ENCODE measurements around the gene UNC45A. TPM values are rescaled to one million over a fixed set of nuclear protein-coding genes. Genes with fewer than 3 reads are reported as not detected.
"Not testable (repeated sequence)": the region's sequence is repeated elsewhere in the genome, so short reads cannot be mapped to it uniquely, and the experiment has no call there.

UNC45A gene
- total RNA-seq, 4 donors from 2014 or later, result 42.8 to 89.5 (median 65.4) TPM

- Histone ChIP-seq H3K27ac (no peak overlapping the region), H3K4me3 (no peak overlapping the region), H3K9me3 (no peaks in the 10 kb centered on the region), H3K27me3 (no peaks in the 10 kb centered on the region), H3K4me1 (no peaks in the 10 kb centered on the region), H3K36me3 (no peaks in the 10 kb centered on the region)
- TF ChIP-seq CTCF (IDR thresholded peaks at IDR 0.05) (no peak), POLR2A (IDR thresholded peaks at IDR 0.05) (no peak)
- intact Hi-C loops (cut with DNase I; ENCODE audit: low total_unique reads), result no loop called here
- no peak for DNase-seq
Measured at GRCh38 chr15:90892498-90893174, 42.4 kb upstream of the UNC45A start.

- TF ChIP-seq CTCF (IDR thresholded peaks at IDR 0.05) (no peak), POLR2A (IDR thresholded peaks at IDR 0.05) (no peak)
- Histone ChIP-seq H3K9me3 (no peaks in the 10 kb centered on the region), H3K36me3 (no peaks in the 10 kb centered on the region), H3K4me3 (no peak overlapping the region), H3K27ac (no peak overlapping the region), H3K4me1 (no peaks in the 10 kb centered on the region), H3K27me3 (no peaks in the 10 kb centered on the region)
- intact Hi-C loops (cut with DNase I; ENCODE audit: low total_unique reads), result no loop called here
- no peak for DNase-seq
Measured at GRCh38 chr15:90893175-90894090, 41.7 kb upstream of the UNC45A start.

GRCh38 chr15:90895571-90896117 lies 39.4 kb upstream of the UNC45A start:
- no peak overlapping the region for H3K4me3 ChIP-seq
- no peaks in the 10 kb centered on the region for H3K4me1 ChIP-seq
- no peaks in the 10 kb centered on the region for H3K9me3 ChIP-seq
- intact Hi-C loops (cut with DNase I; ENCODE audit: low total_unique reads), result no loop called here
- H3K27me3 ChIP-seq, result no peaks in the 10 kb centered on the region
- H3K27ac ChIP-seq, result no peak overlapping the region
- DNase-seq, result no peak
- H3K36me3 ChIP-seq, result no peaks in the 10 kb centered on the region
- TF ChIP-seq POLR2A (IDR thresholded peaks at IDR 0.05) (no peak), CTCF (IDR thresholded peaks at IDR 0.05) (no peak)

- intact Hi-C loops (cut with DNase I; ENCODE audit: low total_unique reads); H3K27me3 ChIP-seq; H3K4me3 ChIP-seq; H3K27ac ChIP-seq; H3K4me1 ChIP-seq; H3K9me3 ChIP-seq; DNase-seq; H3K36me3 ChIP-seq: not testable (repeated sequence)
Measured at GRCh38 chr15:90897131-90897655, 37.9 kb upstream of the UNC45A start.

- Histone ChIP-seq H3K27me3 (no peaks in the 10 kb centered on the region), H3K36me3 (no peaks in the 10 kb centered on the region), H3K4me3 (peak overlapping the region in 1 of 2 donors; percentile 79), H3K27ac (peak overlapping the region; percentile 89 to 93), H3K9me3 (no peaks in the 10 kb centered on the region), H3K4me1 (peaks cover 0 to 5% of the 10 kb centered on the region in 2 donors)
- no peak for DNase-seq
- TF ChIP-seq CTCF (IDR thresholded peaks at IDR 0.05) (no peak), POLR2A (IDR thresholded peaks at IDR 0.05) (no peak)
- intact Hi-C loops (cut with DNase I; ENCODE audit: low total_unique reads), result no loop called here
Measured at GRCh38 chr15:90901175-90902039, 33.7 kb upstream of the UNC45A start.
